Measurements from ENCODE around the gene OR1I1.

- TF ChIP-seq SP1 (IDR thresholded peaks at IDR 0.05; ENCODE audit: low read depth): no peak
- TF ChIP-seq CTCF (IDR thresholded peaks at IDR 0.05 in 2 of 3, conservative IDR thresholded peaks at IDR 0.05 in 1 of 3; ENCODE audit: borderline replicate concordance in 1 of 3, insufficient read depth in 1 of 3, low read depth in 2 of 3, low read length in 2 of 3): no peak
- TF ChIP-seq CEBPB (IDR thresholded peaks at IDR 0.05; ENCODE audit: low read depth): no peak
- no peak for TF ChIP-seq EGR1 (IDR thresholded peaks at IDR 0.05; ENCODE audit: low read depth)
- no peak for TF ChIP-seq POLR2AphosphoS5 (IDR thresholded peaks at IDR 0.05; ENCODE audit: low read depth, low read length)
- no peak for TF ChIP-seq EZH2 (IDR thresholded peaks at IDR 0.05)
- no peak for TF ChIP-seq MAX (IDR thresholded peaks at IDR 0.05)
- TF ChIP-seq POLR2A (IDR thresholded peaks at IDR 0.05; ENCODE audit: borderline replicate concordance, extremely low read depth, insufficient read depth, insufficient read length): no peak
These were observed 14.2 kb downstream of the OR1I1 start for GRCh38 chr19:15096223-15096622.

Data from HCT116 (cell line).